ENCODE data around the gene TIGD1. TPM values are rescaled to one million over a fixed set of nuclear protein-coding genes. Genes with fewer than 3 reads are reported as not detected.

TIGD1 gene
- 1 to 10 TPM in 5 of 6 donors, under 1 TPM in 1; 0.88 to 2.8 (median 2.0) TPM for total RNA-seq
- polyA plus RNA-seq, result 1 to 10 TPM; 2.8 to 5.9 TPM

DNA sequence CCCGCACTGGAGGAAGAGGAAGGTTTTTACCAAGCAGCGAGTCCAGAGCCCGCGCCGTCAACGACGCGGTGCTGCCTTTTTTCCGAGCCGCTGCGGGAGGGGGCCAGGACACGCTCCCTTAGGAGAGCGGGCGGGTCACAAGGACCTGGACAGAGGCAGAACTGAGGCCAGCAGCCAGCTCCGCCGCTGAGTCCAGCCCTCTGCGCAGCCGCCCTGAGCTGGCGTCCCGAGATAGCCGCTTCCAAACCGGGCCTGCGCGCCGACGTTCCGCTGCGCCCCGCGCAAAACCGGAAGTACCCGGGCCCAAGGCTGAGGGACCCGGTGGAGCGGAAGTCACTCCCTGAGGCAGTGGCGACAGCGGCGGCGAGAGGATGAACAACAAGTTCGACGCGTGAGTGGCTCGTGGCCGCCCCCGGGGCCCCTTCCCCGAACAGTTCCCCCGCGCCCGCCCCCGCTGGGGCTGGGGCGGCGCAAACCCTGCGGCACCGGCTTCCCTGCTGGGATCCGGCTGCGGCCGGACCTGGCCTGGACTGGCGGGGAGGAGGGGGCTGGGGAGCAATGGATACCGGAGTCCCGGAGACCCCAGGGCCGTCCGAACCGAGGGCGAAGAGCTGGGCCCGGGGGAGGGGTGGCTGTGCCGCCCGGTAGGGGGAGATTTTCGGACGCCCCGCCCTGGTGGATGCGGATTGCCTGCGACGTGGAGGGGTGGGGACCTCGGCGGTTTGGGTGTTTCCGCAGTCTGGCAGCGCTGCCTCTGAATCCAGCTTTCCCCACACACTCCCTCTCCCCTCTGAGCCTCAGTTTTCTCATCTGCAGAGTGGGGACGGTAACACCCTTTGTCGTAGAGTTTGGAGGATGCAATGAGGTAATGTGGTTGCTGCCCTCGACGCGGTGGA lies at the start of gene TIGD1, which contains the start of gene EIF4E2:
Gene TIGD1, minus strand, starts transcription at position 204 of the 896 bp plus-strand sequence. CDS start 675 bp downstream, outside the sequence.
Gene EIF4E2, plus strand, starts transcription at position 336 of the 896 bp plus-strand sequence. Its CDS starts 36 bp downstream, at position 372.
- Histone ChIP-seq H3K9me3 (no peaks in the 10 kb centered on the region), H3K36me3 (no peaks in the 10 kb centered on the region), H3K4me1 (peaks cover 0 to 15% (median 4%) of the 10 kb centered on the region in 3 donors), H3K27ac (peak within 1 kb of the TSS; percentile 92 to 99 (median 95)), H3K27me3 (no peaks in the 10 kb centered on the region), H3K4me3 (peak within 1 kb of the TSS; percentile 82 to 99 (median 94))
- DNase-seq, result peak; percentile 93 to 98 (median 94)
- no peak for FAIRE-seq
- ATAC-seq, result peak; percentile 96 to 99 (median 98)
- 0 to 1% methylated on average over 73 to 81 of the region's 81 CpGs for WGBS, 2 donors
- intact Hi-C loops (cut with DNase I), result no loop called here
- TF ChIP-seq, protein P1, sequence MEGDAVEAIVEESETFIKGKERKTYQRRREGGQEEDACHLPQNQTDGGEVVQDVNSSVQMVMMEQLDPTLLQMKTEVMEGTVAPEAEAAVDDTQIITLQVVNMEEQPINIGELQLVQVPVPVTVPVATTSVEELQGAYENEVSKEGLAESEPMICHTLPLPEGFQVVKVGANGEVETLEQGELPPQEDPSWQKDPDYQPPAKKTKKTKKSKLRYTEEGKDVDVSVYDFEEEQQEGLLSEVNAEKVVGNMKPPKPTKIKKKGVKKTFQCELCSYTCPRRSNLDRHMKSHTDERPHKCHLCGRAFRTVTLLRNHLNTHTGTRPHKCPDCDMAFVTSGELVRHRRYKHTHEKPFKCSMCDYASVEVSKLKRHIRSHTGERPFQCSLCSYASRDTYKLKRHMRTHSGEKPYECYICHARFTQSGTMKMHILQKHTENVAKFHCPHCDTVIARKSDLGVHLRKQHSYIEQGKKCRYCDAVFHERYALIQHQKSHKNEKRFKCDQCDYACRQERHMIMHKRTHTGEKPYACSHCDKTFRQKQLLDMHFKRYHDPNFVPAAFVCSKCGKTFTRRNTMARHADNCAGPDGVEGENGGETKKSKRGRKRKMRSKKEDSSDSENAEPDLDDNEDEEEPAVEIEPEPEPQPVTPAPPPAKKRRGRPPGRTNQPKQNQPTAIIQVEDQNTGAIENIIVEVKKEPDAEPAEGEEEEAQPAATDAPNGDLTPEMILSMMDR (IDR thresholded peaks at IDR 0.05), result peak in 2 of 4 donors; percentile 4 to 14

DNA sequence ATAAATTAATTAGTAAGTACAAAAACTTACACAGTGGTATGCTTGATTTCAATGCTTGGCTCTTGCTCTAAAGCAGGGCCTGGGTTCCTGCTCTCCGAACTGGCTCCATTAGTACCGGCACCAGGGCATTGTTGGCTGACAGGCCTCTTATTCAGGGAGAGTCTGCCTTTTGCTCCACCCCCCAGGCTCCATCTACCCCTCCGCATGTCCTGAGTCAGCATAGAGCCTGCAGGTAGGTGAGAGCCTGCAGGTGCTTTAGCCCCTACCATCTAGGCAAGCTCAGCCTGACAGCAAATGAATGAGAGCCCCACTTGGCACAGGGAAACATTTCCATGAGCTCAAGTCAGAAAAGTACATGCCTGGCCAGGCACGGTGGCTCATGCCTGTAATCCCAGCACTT lies 47.9 kb upstream of the TIGD1 start:
- Histone ChIP-seq H3K27me3 (no peaks in the 10 kb centered on the region), H3K36me3 (no peaks in the 10 kb centered on the region), H3K4me3 (no peak overlapping the region), H3K27ac (no peak overlapping the region), H3K4me1 (no peaks in the 10 kb centered on the region), H3K9me3 (no peaks in the 10 kb centered on the region)
- FAIRE-seq (no peak), DNase-seq (no peak), ATAC-seq (no peak)
- TF ChIP-seq, protein P1 (IDR thresholded peaks at IDR 0.05), result no peak
- WGBS, 2 donors, result 87 to 92% methylated on average over 4 of the region's 4 CpGs
- intact Hi-C loops (cut with DNase I), result no loop called here

DNA sequence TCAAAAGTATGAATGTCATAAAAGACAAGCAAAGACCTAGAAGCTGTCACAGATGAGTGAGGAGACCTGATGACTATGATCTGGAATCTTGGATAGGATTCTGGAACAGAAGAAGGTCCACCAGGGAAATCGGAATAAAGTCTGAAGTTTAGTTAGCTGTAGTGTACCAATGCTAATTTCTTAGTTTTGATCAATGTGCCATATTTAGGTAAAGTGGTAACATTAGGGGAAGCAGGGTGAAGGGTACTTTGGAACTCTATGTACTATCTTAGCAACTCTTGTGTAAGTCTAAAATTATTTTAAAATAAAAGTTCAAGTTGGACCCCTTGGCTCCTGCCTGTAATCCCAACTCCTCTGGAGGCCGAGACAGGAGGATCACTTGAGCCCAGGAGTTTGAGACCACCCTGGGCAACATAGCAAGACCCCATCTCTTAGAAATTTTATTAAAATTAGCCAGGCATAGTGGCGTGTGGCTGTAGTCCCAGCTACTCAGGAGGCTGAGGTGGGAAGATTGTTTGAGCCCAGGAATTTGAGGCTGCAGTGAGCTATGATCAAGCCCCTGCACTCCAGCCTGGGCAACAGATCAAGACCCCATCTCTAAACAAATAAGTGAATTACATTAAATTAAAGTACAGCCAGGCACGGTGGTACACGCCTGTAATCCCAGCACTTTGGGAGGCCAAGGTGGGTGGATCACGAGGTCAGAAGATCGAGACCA lies 47.2 kb upstream of the TIGD1 start:
- Histone ChIP-seq H3K4me3 (no peak overlapping the region), H3K4me1 (no peaks in the 10 kb centered on the region), H3K27ac (no peak overlapping the region), H3K27me3 (no peaks in the 10 kb centered on the region), H3K36me3 (no peaks in the 10 kb centered on the region), H3K9me3 (no peaks in the 10 kb centered on the region)
- ATAC-seq, result no peak
- DNase-seq, result no peak
- WGBS, 2 donors, result 75 to 91% methylated on average over 7 of the region's 7 CpGs
- TF ChIP-seq, protein P1 (IDR thresholded peaks at IDR 0.05), result no peak
- intact Hi-C loops (cut with DNase I), result no loop called here
- FAIRE-seq, result no peak

DNA sequence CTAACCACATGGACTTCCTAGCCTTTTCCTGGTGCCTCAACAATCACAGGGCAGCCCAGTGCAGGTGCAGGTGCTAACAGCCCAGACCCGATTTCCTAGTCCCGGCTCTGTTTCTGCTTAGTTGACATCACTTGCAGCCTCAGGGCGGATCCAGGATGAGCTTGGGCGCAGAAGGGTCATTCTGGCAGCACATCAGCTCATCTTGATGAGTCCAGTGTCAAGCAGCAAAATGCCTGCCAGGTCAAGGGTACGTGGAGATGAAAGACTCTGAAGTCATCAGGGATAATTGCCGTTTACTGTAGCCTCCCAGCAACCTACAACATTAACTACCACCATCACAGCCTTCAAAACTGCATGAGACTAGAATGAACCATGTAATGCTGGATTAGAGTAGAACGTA lies 43.6 kb upstream of the TIGD1 start:
- intact Hi-C loops (cut with DNase I), result no loop called here
- FAIRE-seq (no peak), DNase-seq (no peak), ATAC-seq (no peak)
- no peak overlapping the region for H3K27ac ChIP-seq
- TF ChIP-seq, protein P1 (IDR thresholded peaks at IDR 0.05), result no peak
- H3K9me3 ChIP-seq, result no peaks in the 10 kb centered on the region
- H3K4me1 ChIP-seq, result peaks cover 0 to 6% (median 2%) of the 10 kb centered on the region in 3 donors
- H3K4me3 ChIP-seq, result no peak overlapping the region
- no peaks in the 10 kb centered on the region for H3K27me3 ChIP-seq
- H3K36me3 ChIP-seq, result no peaks in the 10 kb centered on the region
- WGBS, 2 donors, result 71 to 89% methylated on average over 7 of the region's 7 CpGs
